22Rv1 (cell line): ENCODE results near the gene ABCC8.

ENCODE experiments used
- H3K27ac ChIP-seq: fragments of 450-650 bp; 2 replicates; pipeline ENCODE4 v1.5.1; 2017
- CTCF ChIP-seq: fragments of 450-650 bp; IDR thresholded peaks from 2 replicates; pipeline ENCODE4 v1.5.1; 2017; ENCODE audit warnings: mild to moderate bottlenecking
- ZFX ChIP-seq: fragments of 450-650 bp; IDR thresholded peaks from 2 replicates; pipeline ENCODE4 v1.6.1; 2017; ENCODE audit warnings: antibody characterized with exemption, borderline replicate concordance

ABCC8 gene

GRCh38 chr11:17460406-17460805 lies 16.2 kb downstream of the ABCC8 start:
- TF ChIP-seq ZFX = no peak
- TF ChIP-seq CTCF = no peak
- no peak overlapping the region for H3K27ac ChIP-seq

GRCh38 chr11:17459236-17459896 lies 17.3 kb downstream of the ABCC8 start:
- TF ChIP-seq ZFX = no peak
- TF ChIP-seq CTCF = no peak
- H3K27ac ChIP-seq = no peak overlapping the region

GRCh38 chr11:17458268-17458667 lies 18.4 kb downstream of the ABCC8 start:
- no peak overlapping the region for H3K27ac ChIP-seq
- TF ChIP-seq CTCF (no peak), ZFX (no peak)

GRCh38 chr11:17457396-17458173 lies 19.1 kb downstream of the ABCC8 start:
- H3K27ac ChIP-seq = no peak overlapping the region
- TF ChIP-seq CTCF (no peak), ZFX (no peak)

- TF ChIP-seq ZFX (no peak), CTCF (no peak)
Measured at GRCh38 chr11:17452668-17453067, 24.0 kb downstream of the ABCC8 start.

GRCh38 chr11:17449158-17449557 lies 27.5 kb downstream of the ABCC8 start:
- TF ChIP-seq CTCF (no peak), ZFX (no peak)
- no peak overlapping the region for H3K27ac ChIP-seq

More at GRCh38 chr11:17452668-17453067, 24.0 kb downstream of the ABCC8 start:
- H3K27ac ChIP-seq = no peak overlapping the region

- no peak overlapping the region for H3K27ac ChIP-seq
- TF ChIP-seq ZFX = no peak
- TF ChIP-seq CTCF = no peak
Measured at GRCh38 chr11:17446482-17446881, 30.2 kb downstream of the ABCC8 start.
